A549 (cell line): ENCODE results near the gene LAMA3. TPM values are rescaled to one million over a fixed set of nuclear protein-coding genes. Genes with fewer than 3 reads are reported as not detected.

Source experiments
- ATAC-seq, 2 experiments: fragments of 200-7000 bp in 1 of 2; fragments of >200 bp in 1 of 2; cut with Nextera tagmentation in 1 of 2; cut with Tn5 transposase in 1 of 2; 3 replicates each; pipeline versions ENCODE4 v1.8.0 to v1.9.1; 2018 to 2020; ENCODE audit warnings: mild to moderate bottlenecking in 1 of 2, moderate library complexity in 1 of 2
- CTCF ChIA-PET: fragments of 300-600 bp; sonication (Branson Sonifier 250); formaldehyde crosslinking; extraction: SDS; loops from one replicate; lab custom pipeline; 2021; ENCODE audit warnings: antibody characterized with exemption, inconsistent platforms; lab: Yijun Ruan, JAX
- POLR2A ChIA-PET: fragments of 350-600 bp; formaldehyde crosslinking; extraction: SDS; loops from one replicate; lab custom pipeline; 2021; ENCODE audit warnings: antibody characterized with exemption, inconsistent platforms; lab: Yijun Ruan, JAX
- DNase-seq, 2 experiments: peaks; one replicate each; pipeline versions ENCODE4 v3.0.0 to v3.0.0-alpha.2; 2011 to 2016; ENCODE audit warnings: low read depth in 1 of 2, low spot score in 1 of 2
- FAIRE-seq: peaks from 2 replicates; lab custom pipeline; 2011; peaks lifted over from hg19 to GRCh38; lab: Jason Lieb, UNC
- H3K27ac ChIP-seq, 2 experiments: fragments of >200 bp; sonication (Bioruptor Twin); formaldehyde crosslinking; 3 replicates each; pipeline ENCODE4 v1.5.1; 2016 to 2017
- H3K4me1 ChIP-seq: fragments of >200 bp; sonication (Bioruptor Twin); formaldehyde crosslinking; 3 replicates; pipeline ENCODE4 v1.6.1; 2016
- H3K4me2 ChIP-seq: fragments of >200 bp; sonication (Bioruptor Twin); formaldehyde crosslinking; 3 replicates; pipeline ENCODE4 v1.6.1; 2016
- H3K4me3 ChIP-seq: fragments of >200 bp; sonication (Bioruptor Twin); formaldehyde crosslinking; 3 replicates; pipeline ENCODE4 v1.5.1; 2016
- H3K9me3 ChIP-seq: fragments of >200 bp; sonication (Bioruptor Twin); formaldehyde crosslinking; 3 replicates; pipeline ENCODE4 v1.6.1; 2016
- BHLHE40 ChIP-seq: IDR thresholded peaks from 2 replicates; pipeline ENCODE4 v1.6.1; 2012; ENCODE audit warnings: low read depth, low read length, inconsistent platforms
- CBX2 ChIP-seq: fragments of 200-600 bp; sonication (generic); IDR thresholded peaks from 2 replicates; pipeline ENCODE4 v1.6.1; 2016; ENCODE audit warnings: low read depth, mild to moderate bottlenecking, borderline replicate concordance
- CHD2 ChIP-seq: fragments of 150-350 bp; IDR thresholded peaks from 2 replicates; pipeline ENCODE4 v1.6.1; 2014; ENCODE audit warnings: low read length; ENCODE audit not compliant: partially characterized antibody
- EHMT2 ChIP-seq: fragments of 200-600 bp; sonication (generic); IDR thresholded peaks from 2 replicates; pipeline ENCODE4 v1.6.1; 2016; ENCODE audit warnings: antibody characterized with exemption, low read depth, mild to moderate bottlenecking, moderate library complexity
- EP300 ChIP-seq, 2 experiments: fragments of >200 bp; sonication (Bioruptor Twin); formaldehyde crosslinking; IDR thresholded peaks; 2 replicates in 1 of 2; 3 replicates in 1 of 2; pipeline ENCODE4 v1.6.1; 2016 to 2017
- ESRRA ChIP-seq: fragments of 150-350 bp; IDR thresholded peaks from 2 replicates; pipeline ENCODE4 v1.6.1; 2014; ENCODE audit warnings: mild to moderate bottlenecking, low read length, borderline replicate concordance
- GATA3 ChIP-seq: IDR thresholded peaks from 2 replicates; pipeline ENCODE4 v1.6.1; 2012; ENCODE audit warnings: borderline replicate concordance
- MAFK ChIP-seq: fragments of 450-650 bp; IDR thresholded peaks from 2 replicates; pipeline ENCODE4 v1.6.1; 2014; ENCODE audit not compliant: partially characterized antibody
- MYC ChIP-seq: IDR thresholded peaks from 2 replicates; pipeline ENCODE4 v1.6.1; 2012; ENCODE audit warnings: mild to moderate bottlenecking, inconsistent platforms, low read length, improper control_type of control experiment, borderline replicate concordance
- RARB ChIP-seq: fragments of 250-450 bp; sonication (Bioruptor Pico); IDR thresholded peaks from 2 replicates; pipeline ENCODE4 v1.8.0; 2021; ENCODE audit warnings: mild to moderate bottlenecking, moderate library complexity
- RFX5 ChIP-seq: fragments of 450-650 bp; IDR thresholded peaks from 2 replicates; pipeline ENCODE4 v1.7.1; 2014; ENCODE audit warnings: antibody characterized with exemption, mild to moderate bottlenecking, moderate library complexity
- RNF2 ChIP-seq: fragments of 200-600 bp; sonication (generic); IDR thresholded peaks from 2 replicates; pipeline ENCODE4 v1.6.1; 2016; ENCODE audit warnings: low read depth, mild to moderate bottlenecking, antibody characterized with exemption, moderate library complexity, borderline replicate concordance
- TFCP2L1 ChIP-seq: fragments of 250-450 bp; sonication (Bioruptor Pico); IDR thresholded peaks from 2 replicates; pipeline ENCODE4 v1.5.0; 2021; ENCODE audit warnings: mild to moderate bottlenecking
- ZFP36 ChIP-seq: fragments of 450-650 bp; IDR thresholded peaks from 2 replicates; pipeline ENCODE4 v1.6.1; 2014; ENCODE audit warnings: borderline replicate concordance; ENCODE audit not compliant: partially characterized antibody
- ZSCAN20 ChIP-seq: fragments of 250-450 bp; sonication (Bioruptor Pico); IDR thresholded peaks from 2 replicates; pipeline ENCODE4 v1.8.0; 2022; ENCODE audit warnings: mild to moderate bottlenecking, moderate library complexity
- WGBS: methylation state at CpG from one replicate; pipeline ENCODE4 v1.1.6; 2017; ENCODE audit errors: missing lambda C conversion rate; 5-methylcytosine and 5-hydroxymethylcytosine counted together
- polyA plus RNA-seq, 4 experiments: library from polyadenylated mRNA; depleted of rRNA in 3 of 4; stranded (reverse); fragments of >200 nt; fragmentation: RNase III in 1 of 4; extraction: RNeasy Plus Mini Kit Qiagen cat#74134 plus additional on column Dnase treatment in 1 of 4; gene quantifications; 2 replicates in 3 of 4; 3 replicates in 1 of 4; pipeline ENCODE4 v1.2.3, GENCODE V29; 2011 to 2017
- TF ChIP-seq, protein P1 (sequence below): IDR thresholded peaks from 2 replicates; pipeline ENCODE4 v1.6.1; 2012; ENCODE audit warnings: low read depth, borderline replicate concordance
- TF ChIP-seq, protein P2 (sequence below): fragments of >200 bp; sonication (Bioruptor Twin); formaldehyde crosslinking; IDR thresholded peaks from 3 replicates; pipeline ENCODE4 v1.6.1; 2016
- TF ChIP-seq, protein P3 (sequence below): IDR thresholded peaks from 2 replicates; pipeline ENCODE4 v1.6.1; 2012
- TF ChIP-seq, protein P4 (sequence below): fragments of 200-600 bp; sonication (generic); IDR thresholded peaks from 2 replicates; pipeline ENCODE4 v1.6.1; 2016; ENCODE audit warnings: antibody characterized with exemption, mild to moderate bottlenecking, moderate library complexity

The LAMA3 gene
- polyA plus RNA-seq, 2 of the 4 experiments (the other 2 are of a cell fraction), result 18.2 to 31.0 TPM

DNA sequence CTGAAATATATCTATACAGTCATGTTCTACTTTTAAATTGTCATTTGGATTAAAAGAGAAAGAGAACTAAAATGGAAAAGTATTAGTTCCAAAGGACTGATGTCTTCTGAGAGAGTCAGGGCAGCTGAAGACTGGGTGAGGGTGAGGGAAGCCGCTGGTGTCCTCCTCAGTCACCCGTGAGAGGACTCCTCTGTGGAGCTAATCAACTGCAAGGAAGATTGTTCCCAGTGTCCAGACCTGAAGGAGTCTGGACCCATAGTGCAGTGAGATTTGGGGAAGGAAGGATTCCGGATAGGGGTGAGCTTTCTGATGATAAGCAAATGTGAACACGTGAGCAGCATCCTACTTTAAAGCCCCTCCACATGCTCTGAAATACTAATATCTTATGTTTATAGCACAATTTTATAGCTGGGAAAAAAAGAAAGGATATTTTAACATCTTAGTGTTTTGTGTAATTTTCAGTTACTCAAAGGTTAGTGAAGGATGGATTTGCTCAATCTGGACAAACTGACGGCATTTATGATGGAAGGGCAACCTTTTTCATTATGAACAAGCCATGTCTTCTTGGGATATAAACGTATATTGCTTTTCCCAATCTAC, 190.8 kb downstream of the LAMA3 start:
- FAIRE-seq (no peak), DNase-seq (no peak), ATAC-seq (no peak)
- Histone ChIP-seq H3K9me3 (no peaks in the 10 kb centered on the region), H3K4me1 (0 out of 3 replicates have a peak, but pooled peaks cover 5% of the 10 kb centered on the region), H3K27ac (no peak overlapping the region), H3K4me3 (no peak overlapping the region), H3K4me2 (no peak overlapping the region)
- TF ChIP-seq RFX5, result no peak
- TF ChIP-seq EHMT2, result no peak
- no peak for TF ChIP-seq MYC
- TF ChIP-seq ESRRA, result no peak
- TF ChIP-seq TFCP2L1 (CRISPR knock-in tag), result no peak
- no peak for TF ChIP-seq RNF2
- TF ChIP-seq ZSCAN20 (CRISPR knock-in tag), result no peak
- TF ChIP-seq, protein P1, sequence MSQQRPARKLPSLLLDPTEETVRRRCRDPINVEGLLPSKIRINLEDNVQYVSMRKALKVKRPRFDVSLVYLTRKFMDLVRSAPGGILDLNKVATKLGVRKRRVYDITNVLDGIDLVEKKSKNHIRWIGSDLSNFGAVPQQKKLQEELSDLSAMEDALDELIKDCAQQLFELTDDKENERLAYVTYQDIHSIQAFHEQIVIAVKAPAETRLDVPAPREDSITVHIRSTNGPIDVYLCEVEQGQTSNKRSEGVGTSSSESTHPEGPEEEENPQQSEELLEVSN, result no peak
- no peak for TF ChIP-seq MAFK
- TF ChIP-seq, protein P2, sequence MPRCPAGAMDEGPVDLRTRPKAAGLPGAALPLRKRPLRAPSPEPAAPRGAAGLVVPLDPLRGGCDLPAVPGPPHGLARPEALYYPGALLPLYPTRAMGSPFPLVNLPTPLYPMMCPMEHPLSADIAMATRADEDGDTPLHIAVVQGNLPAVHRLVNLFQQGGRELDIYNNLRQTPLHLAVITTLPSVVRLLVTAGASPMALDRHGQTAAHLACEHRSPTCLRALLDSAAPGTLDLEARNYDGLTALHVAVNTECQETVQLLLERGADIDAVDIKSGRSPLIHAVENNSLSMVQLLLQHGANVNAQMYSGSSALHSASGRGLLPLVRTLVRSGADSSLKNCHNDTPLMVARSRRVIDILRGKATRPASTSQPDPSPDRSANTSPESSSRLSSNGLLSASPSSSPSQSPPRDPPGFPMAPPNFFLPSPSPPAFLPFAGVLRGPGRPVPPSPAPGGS, result no peak
- no peak for TF ChIP-seq ZFP36
- TF ChIP-seq RARB, result no peak
- TF ChIP-seq BHLHE40, result no peak
- TF ChIP-seq CHD2, result no peak
- no peak for TF ChIP-seq EP300 (IDR thresholded peaks at IDR 0.05)
- TF ChIP-seq CBX2, result no peak
- TF ChIP-seq, protein P3, sequence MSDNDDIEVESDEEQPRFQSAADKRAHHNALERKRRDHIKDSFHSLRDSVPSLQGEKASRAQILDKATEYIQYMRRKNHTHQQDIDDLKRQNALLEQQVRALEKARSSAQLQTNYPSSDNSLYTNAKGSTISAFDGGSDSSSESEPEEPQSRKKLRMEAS, result no peak
- TF ChIP-seq, protein P4, sequence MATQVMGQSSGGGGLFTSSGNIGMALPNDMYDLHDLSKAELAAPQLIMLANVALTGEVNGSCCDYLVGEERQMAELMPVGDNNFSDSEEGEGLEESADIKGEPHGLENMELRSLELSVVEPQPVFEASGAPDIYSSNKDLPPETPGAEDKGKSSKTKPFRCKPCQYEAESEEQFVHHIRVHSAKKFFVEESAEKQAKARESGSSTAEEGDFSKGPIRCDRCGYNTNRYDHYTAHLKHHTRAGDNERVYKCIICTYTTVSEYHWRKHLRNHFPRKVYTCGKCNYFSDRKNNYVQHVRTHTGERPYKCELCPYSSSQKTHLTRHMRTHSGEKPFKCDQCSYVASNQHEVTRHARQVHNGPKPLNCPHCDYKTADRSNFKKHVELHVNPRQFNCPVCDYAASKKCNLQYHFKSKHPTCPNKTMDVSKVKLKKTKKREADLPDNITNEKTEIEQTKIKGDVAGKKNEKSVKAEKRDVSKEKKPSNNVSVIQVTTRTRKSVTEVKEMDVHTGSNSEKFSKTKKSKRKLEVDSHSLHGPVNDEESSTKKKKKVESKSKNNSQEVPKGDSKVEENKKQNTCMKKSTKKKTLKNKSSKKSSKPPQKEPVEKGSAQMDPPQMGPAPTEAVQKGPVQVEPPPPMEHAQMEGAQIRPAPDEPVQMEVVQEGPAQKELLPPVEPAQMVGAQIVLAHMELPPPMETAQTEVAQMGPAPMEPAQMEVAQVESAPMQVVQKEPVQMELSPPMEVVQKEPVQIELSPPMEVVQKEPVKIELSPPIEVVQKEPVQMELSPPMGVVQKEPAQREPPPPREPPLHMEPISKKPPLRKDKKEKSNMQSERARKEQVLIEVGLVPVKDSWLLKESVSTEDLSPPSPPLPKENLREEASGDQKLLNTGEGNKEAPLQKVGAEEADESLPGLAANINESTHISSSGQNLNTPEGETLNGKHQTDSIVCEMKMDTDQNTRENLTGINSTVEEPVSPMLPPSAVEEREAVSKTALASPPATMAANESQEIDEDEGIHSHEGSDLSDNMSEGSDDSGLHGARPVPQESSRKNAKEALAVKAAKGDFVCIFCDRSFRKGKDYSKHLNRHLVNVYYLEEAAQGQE, result no peak
- TF ChIP-seq GATA3, result no peak
- POLR2A ChIA-PET, result no interaction called here
- WGBS, result 89% methylated on average over 6 of the region's 6 CpGs
- CTCF ChIA-PET, result interaction anchor here (0.7 to 1.3 kb wide), 4 partner anchors 18 to 240 kb away, joined by 3 read pairs; no protein-coding TSS in a partner anchor

DNA sequence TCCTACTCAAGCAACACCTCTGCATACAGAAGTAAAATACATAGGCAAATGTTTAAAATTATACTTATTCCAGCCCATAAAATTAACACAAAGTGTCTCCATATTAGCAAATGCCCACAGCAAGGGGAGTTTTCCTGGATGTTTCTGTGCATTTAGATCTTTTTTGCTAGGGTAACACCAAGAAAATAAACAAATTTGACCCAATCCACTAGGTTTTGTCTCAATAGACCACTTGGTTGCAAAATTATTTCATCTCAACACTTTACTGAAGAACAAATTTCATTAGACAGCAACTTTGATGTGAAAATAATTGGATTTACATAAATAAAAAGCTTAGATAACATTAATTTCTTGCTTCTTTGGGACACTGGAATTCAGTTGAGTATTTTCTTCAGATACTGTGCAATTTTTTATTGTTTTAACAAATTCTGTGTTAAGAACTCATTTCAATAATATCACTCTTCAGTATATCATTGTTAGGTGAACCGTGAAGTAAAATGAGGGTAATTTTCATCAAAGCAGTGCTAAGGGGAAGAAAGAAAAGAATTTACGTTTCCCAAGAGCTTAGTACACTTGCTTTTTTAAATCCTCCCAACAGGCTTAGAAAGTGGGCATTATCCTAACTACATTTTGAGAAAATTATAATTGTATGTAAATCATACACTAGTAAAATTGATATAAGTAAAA, 191.8 kb downstream of the LAMA3 start:
- H3K4me3 ChIP-seq, result no peak overlapping the region
- WGBS, result 93% methylated on average over 2 of the region's 2 CpGs
- no peak for FAIRE-seq
- H3K4me2 ChIP-seq, result no peak overlapping the region
- no peak for DNase-seq
- ChIA-PET CTCF (interaction anchor here (0.7 to 1.3 kb wide), 3 partner anchors 19 to 239 kb away, joined by 3 read pairs; no protein-coding TSS in a partner anchor), POLR2A (interaction anchor here (0.9 kb wide), 1 partner anchor 11 kb away, joined by 3 read pairs; no protein-coding TSS in a partner anchor)
- TF ChIP-seq CHD2, result no peak
- TF ChIP-seq ESRRA, result no peak
- H3K27ac ChIP-seq, result no peak overlapping the region
- no peaks in the 10 kb centered on the region for H3K9me3 ChIP-seq
- no peak for ATAC-seq
- 0 out of 3 replicates have a peak, but pooled peaks cover 5% of the 10 kb centered on the region for H3K4me1 ChIP-seq
